ENCODE data around the gene POLR3GL.

POLR3GL gene

DNA sequence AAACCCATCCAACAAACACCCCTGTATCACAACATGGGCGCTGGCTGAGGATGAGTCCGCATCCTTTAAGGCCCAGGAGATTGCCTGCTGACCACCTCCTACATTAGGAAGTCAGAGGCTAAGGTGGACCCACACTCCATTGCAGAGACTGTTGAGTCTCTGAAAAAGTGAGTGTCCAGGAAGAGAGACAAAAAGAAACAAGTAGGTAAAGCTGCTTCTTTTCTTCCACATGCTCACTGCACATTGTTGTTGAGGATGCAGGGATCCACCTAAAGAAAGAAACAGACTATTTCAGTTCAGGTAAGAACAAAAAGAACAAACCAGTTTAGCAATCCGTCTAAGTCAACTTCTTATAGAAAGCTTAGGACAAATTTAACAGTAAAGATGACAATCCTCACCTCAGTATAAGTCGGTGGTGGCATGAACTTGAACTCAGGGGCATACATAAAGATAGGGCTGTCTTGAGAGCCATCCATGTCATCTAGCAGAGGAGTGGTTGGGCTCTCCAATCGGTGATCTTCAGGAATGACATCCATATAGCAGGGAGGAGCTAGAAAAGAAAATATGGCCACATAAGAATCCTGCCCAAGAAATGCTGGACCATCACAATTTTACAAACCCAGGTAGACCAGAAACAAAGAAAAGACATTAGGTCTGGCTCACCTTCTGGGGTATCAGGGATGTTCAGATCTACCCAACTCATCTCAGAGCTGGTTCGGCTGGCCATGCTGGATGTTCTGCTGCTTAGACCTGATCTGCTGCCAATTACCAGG, 29.3 kb downstream of the POLR3GL start:
- no peak for DNase-seq

DNA sequence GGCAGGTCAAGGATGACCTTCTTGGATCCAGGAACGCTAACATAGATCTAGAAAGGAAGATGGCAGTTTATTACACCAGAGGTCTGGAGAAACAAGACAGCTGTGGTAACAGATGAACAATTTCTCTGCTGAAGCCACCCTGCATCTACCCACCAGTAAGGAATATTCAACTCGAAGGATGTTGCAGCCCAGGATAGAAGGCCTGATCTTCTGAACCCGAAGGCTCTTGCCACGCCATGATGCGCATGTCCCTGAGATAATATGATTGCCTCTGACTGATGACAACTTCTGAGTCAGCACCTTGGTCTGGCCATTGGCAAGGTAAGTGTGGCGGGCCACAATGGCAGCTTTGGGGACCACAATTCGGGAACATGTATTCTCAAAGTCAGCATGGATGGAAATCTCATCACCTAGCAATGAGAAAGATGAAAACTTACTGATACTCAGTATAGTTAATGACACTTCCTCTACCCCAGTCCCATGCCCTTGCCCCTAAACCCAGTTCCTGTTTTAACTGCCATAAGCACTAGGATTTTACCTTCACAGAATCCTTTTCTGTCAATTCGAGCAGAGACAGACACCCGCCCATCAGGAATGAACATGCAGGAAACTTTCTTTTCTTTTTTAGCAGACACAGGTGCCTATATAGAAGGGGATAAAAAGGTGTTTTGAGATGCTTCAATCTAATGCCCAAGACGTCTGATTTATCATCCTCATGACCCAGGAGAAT, 30.1 kb downstream of the POLR3GL start:
- DNase-seq: no peak

DNA sequence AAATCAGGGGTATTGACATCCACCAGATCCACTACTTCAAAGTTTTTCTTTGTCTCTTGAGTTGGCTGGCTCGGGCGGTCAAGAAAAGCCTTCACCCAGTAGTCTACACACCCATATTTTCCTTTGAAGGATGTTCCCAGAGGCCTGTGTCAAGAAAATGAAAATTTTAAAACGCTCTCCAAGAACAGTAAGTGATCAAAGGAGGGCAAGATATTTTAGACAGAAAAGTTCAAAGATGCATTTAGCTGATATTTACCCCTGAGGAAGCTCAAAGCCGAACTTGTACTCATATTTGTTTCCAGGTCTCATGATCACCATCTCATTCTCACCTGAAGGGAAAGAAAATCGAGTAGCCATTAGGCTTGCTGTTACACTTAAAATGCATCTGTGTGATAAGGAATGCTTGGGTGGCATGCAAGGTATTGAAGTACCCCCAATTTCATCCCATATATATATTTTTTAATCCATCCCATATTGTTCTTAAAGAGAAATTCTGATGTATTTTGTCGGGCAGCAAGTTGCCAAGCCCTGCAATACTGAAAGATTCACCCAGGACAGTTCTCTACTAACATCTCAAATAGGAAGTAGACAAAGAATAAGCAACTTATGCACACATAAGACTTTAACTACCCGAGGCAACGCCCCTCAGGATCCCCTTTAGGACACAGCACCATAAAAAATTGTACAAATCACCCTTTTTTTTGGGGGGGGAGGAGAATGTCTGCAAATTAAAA, 30.8 kb downstream of the POLR3GL start:
- no peak for DNase-seq

DNA sequence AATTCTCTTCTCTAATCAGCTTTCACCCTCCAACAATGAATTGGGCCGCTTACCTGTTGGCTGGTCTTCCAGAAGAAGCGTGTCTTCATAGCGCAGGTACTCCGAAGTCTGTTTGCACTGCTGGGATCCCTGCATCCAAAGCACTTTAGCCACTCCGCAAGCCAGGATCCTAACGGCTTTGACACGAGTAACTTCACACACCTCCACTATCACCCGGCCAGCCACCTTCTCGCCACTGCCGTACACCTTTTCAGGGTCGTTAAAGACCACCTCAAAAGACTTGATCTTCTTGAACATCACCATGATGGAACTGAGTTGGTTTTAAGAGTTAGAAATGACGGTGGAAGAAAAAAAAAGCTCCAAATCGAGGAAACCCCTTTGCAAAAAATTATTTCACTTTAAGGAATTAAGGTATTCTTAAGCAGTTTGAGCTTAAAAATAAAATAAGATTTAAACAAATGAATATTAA, 31.5 kb downstream of the POLR3GL start:
- no peak for DNase-seq

DNA sequence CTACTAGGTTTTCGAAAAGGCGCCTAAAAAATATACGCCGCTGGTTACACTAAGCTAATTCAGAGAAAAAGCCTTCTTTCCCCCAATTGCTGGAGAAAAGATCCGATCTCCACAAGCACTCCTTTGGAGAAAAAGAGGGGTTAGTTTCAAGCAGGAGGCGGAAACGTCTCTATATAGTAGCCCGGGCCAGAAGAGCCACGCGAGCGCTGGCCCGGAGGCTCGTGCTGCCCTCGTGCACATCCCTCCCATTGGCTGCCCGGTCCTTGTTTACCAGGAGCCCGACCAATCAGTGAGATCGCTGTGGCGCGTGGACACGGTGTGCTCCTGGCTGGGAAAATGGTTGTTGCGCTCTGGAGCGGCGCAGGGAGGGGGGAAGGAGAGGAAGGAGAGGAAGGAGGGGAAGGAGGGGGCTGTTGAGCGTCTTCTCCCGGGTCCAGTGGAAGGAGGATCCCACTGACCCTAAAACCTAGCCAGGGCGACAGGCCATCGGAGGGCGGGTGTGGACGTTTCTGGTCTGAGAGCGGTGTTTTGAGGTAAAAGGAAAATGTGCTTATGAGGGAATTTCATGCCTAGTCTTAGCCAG, 32.0 kb downstream of the POLR3GL start, which contains the start of gene TXNIP:
TSS of gene TXNIP (minus strand) at position 147 of the 583 bp plus-strand sequence. CDS start 313 bp downstream, outside the sequence.
- DNase-seq: peak; percentile 85 to 86

DNA sequence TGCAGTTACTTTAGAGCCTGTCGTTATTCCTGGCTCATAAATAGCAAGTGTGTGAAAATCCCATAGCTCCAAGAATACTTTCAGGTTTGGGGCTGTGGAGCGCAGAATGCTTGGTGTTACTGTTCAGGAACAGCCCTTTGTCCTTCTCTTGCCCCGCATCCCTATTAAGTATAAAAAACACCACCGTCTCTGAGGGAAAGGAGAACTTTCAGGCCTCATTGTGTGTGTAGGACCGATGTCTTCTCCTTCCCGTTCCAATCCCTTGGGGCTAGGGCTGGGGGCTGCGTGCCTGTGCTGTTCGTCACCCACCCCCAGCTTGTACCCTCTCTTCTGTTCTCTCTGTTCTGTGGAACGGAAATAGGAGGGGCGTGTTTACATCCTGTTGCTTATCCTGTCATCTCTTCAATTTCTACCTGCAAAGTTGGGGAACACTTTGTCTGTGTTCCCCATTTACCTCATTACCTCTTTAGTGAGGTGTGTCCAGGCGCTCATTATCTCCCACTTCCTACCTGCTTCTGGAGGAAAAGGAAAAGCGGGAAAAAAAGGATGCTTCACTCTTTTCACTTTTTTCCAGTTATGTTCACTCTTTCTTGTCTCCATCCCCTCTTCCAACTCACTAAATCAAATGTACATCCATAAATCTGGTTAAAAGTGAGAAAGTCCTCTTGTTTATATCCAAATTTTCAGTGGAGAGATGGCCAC, 32.7 kb downstream of the POLR3GL start:
- peak; percentile 43 to 50 for DNase-seq

DNA sequence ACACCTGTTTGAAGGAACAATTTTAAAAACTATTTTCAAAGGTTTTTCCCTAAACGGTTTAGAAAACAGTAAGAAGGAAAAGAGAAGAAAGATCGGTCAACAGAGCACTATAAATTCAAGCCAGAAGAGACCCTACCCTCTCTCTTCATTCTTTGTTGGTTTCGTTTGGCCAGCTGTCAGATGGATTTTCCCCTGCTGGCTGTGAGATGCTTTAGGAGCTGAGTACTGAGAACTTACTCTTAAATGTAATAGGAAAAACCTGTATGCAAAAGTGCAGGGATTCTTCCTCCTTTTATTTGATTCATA, 33.2 kb downstream of the POLR3GL start:
- DNase-seq: no peak

DNA sequence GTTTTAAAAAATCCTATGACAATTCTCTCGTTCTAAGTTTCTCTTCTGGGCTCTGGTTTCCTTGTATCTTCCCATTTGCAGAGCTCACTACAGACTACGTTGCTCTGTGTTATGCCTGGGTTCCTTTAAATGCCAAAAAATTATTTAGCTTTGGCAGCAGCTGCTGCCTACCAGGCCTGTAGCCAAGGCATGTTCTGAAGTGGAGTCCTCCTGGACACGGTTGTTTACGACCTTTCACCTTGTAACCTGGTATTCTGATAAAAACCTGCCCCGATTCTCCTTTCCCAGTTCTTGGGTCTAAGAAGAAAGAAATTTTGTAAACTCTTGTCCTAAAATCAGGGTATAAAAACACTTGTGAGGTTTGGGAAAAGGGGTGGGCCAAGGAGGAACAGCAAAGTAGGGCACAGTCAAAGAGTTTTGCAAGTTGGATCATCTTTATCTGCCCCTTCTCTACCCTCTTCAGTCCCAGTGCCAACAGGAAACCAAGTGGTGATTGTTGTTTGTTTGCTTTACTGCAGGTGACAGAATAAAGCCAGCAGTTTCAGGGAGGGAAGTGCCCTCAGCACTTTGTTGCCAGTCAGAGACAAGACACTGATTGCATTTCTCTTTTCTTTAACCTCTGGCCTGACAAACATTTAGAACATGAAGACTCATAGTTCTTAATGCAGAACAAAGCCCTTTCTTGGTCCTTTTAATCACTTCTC, 35.0 kb downstream of the POLR3GL start:
- no peak for DNase-seq

DNA sequence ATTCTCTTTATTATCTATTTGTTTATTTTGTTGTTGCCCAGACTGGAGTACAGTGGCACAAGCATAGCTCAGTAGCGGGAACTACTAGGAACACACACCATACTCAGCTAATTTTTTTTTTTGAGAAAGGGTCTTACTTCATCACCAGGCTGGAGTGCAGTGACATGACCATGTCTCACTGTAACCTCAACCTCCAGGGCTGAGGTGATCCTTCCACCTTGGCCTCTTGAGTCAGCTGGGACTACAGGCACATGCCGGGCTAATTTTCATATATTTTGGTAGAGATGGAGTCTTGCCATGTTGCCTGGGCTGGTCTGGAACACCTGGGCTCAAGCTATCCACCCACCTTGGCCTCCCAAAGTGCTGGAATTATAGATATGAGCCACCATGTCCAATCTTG, 37.2 kb downstream of the POLR3GL start:
- DNase-seq: no peak

DNA sequence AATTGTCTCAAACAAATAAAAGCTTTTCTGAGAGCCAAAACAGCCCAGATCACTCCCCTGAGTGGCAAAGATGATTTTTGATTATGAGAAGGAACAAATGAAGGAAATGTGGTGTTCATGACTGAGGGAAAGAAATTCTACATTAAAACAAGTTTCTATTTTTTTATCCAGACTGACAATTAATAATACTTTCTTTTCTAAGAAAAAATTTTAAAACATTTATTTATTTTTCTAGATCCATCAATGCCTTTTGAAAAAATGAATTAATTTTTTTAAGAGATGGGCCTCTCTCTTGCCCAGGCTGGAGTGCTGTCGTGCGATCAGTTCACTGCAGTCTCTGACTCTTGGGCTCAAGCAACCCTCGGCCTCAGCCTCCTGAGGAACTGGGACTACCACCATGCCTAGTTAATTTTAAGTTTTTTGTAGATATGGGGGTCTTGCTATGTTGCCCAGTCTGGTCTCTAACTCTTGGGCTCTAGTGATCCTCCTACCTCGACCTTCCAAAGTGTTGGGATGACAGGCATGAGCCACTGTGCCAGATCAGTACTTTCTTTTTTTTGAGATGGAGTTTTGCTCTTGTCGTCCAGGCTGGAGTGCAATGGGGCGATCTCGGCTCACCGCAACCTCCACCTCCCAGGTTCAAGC, 43.1 kb downstream of the POLR3GL start:
- no peak for DNase-seq

DNA sequence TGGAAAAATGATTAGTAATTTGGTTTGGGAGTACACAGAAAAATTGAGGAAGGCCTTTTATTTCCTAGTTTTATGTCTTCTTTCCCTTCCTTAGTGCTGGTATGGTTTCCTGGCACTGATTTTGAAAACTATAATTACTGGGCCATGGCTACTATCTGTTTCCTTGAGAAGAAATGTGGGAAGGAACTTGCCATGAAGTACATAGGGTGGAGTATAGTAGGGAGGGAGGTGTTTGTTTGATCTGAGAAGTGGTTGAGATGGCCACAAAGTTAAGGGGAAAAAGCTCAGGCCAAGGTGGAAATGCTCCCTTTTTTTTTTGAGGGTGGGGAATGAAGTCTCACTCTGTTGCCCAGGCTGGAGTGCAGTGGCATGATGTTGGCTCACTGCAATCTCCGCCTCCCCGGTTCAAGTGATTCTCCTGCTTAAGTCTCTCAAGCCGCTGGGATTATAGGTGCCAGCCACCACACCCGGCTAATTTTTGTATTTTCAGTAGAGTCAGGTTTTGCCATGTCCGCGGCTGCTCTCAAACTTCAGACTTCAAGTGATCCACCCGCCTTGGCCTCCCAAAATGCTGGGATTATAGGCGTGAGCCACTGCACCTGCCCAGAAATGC, 45.7 kb downstream of the POLR3GL start:
- DNase-seq: no peak

DNA sequence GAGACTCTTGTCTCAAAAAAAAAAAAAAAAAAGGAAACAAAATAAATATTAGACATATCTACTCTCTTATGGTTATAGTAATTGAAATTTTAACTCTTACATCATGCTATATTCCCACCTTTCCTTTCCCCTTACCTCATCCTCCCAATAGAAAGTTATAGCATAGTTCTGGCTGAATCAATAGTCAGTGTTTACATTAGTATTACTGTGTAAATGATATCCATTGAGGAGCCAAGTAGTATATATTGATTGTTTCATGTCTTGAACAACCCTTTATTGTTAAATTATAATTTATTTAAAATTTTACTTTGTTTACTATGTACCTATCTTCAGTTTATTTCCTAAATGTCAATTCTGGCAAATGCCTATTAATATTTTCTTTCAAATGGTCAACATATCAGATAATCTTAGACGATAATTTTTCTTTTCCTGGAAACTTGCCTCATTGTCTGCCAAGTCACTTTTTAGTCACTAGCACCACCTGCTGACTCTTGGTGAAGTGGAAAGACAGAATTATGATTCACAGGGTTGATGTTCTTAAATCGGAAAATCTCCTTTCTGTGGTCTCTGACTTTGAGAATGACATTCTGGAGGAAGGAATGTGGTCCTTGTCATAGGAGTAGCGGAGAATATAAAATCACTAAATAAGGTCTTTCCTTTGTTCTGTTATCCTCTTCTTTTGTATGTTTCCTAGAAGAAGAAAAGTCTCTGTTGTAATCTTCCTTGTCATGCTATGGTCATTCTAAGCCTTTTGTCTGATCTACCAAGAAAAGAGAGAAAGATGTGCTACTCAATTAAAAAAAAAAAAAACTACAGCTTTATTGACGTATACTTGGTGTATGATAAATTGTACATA, 48.4 kb downstream of the POLR3GL start:
- peak in 1 of 2 experiments; percentile 51 for DNase-seq

DNA sequence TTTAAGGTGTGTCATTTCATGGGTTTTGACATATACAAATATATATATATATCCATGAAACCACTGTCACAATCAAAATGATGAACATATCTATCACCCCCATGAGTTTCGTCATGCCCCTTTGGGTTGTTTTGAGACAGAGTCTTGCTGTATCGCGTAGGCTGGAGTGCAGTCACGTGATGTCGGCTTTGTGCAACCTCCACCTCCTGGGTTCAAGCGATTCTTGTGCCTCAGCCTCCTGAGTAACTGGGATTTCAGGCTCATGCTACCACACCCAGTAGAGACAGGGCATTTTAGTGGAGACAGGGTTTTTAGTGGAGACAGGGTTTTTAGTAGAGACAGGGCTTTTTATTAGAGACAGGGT, 49.1 kb downstream of the POLR3GL start:
- DNase-seq: no peak

DNA sequence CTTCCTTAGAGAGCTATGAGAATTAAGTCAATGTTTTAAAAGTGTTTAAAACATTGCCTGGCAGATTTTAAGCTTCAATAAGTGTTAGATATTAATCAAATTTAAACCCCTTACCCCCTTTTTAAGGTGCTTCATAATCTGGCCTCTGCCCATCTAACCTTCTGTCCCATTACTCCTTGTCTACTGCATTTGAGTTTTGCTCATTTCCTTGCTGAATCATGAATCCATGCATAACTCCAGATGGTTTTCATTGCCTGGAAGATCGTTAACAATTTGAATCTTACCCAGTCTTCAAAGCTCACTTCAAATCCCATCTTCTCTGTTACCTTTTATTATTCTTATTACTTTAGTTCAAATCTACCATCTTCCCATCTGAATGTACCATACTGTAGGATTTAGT, 52.4 kb downstream of the POLR3GL start:
- DNase-seq: no peak

DNA sequence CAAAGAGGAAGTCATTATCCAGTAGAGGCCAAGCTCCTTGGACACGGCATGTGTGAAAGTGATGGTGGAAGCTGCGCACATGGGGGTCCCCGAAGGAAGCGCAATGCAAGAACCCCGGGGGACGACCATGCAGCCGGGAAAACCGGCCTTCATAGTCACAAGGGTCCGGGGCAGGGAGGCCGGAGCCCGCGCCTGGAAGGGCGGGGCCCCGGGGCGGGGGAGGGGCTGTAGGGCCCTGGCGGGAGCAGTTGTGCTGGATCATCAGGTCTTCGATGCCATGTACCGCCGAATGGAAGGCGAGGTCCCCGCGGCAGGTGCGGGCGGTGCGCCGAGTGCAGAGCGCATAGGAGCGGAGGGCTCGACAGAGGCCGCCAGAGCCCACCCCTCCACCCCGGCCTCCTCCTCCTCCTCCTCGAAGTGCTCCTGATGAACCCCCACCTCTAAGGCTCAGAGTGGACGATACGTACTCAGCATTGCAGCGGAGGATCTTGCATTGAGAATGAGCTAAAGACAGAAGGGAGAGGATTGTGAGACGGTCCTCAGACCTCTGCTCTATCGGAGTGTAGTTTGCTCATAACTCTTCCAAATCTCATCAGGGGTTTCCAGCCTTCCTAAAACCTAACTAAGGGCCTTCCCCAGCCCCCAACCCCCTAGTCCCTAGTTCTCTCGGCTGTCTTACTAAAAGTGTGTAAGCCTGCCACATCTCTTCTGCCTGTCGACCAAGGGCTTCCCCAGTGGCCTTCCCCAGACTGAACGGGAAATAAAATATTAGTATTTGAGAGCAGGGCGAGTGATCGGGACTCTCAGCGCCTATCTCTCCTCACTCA, 55.0 kb downstream of the POLR3GL start:
- DNase-seq: no peak

DNA sequence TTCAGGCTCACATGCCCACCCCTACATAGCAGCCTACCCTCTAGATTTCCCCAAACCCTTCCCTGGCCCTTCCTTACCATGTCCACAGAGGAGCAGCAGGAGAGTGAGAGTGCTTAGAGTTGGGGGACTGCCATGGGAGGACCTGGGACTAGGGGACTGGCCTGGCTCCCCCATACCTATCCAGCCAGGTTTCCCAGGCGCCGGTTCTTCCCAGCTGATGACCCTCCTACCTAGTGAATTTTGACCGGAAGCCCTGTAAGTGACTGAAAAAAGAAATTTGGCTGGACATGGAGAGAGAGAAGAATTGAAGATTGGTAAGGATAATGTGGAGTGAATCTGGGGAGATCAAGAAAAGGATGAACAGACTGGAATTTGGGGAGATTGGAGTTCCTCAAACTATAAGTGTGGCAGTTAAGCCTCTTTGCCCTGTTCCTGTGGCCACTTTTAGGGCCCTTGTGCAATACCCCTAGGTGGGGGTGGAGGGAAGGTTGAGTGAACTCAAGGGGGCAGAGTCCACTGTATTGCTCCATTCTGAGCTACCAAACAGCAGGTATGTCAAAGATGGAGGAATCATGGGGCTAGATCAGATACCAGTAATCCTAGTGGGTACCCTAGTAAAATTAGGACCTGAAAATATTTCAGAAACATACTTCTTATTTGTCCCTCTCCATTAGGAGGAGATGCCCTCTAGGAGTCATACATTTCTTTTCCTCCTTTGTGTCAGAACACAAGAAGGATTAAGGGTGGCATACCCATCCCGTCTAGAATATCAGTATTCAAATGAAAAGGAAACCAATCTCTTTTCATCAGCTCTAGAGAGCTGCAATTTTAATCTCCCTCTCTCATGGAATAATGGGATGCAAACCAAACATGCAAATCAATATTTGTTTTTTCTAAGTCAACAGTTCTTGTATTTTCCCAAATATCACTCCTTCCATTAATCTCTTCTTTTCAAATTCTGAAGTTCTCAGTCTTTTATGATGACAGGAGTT, 55.9 kb downstream of the POLR3GL start:
- DNase-seq: no peak

DNA sequence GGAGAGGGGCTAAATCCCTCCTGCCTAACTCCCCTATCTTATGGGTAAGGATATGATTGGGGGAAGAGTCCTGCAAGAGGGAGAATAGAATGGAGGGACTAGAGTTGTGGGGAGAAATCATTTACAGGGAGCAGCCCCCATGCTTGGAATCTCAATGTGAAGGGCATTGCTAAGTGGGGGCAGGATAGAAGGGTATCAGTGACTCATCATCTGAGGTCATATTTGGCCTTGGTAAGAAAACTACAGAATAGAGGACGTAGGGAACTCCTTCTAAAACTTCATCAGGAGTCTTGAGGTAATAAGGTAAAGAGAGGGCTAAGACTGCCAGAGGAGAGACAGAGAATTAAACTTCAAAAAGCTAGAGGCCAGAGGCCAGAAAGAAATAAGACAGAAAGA, 56.6 kb downstream of the POLR3GL start:
- DNase-seq: no peak

Measured in stimulated activated CD4-positive, alpha-beta T cell treated with anti-CD3 and anti-CD28 coated beads, Interleukin-4, amount 100 ng/mL, for 4 hours (primary cell).